ENCODE measurements around the gene PPIL6. TPM values are rescaled to one million over a fixed set of nuclear protein-coding genes. Genes with fewer than 3 reads are reported as not detected.

The PPIL6 gene
- total and polyA plus RNA-seq, 5 donors: 2.2 to 6.8 (median 3.7) TPM

- no peaks in the 10 kb centered on the region for H3K27me3 ChIP-seq (ENCODE audit: control insufficient read depth, insufficient read depth)
- no peak overlapping the region for H3K4me3 ChIP-seq (ENCODE audit: low read length)
- no peak overlapping the region for H3K27ac ChIP-seq (ENCODE audit: low read length)
- whole genome bisulfite sequencing: 100% methylated on average over 1 of the region's 1 CpG
- no peaks in the 10 kb centered on the region for H3K9me3 ChIP-seq (ENCODE audit: control insufficient read depth, low read length)
- DNase-seq (no peak), ATAC-seq (no peak)
- intact Hi-C loops (cut with DNase I): no loop called here
- H3K4me1 ChIP-seq (ENCODE audit: control insufficient read depth, insufficient read depth, low read length): peaks cover 3% of the 10 kb centered on the region
Observed at GRCh38 chr6:109360281-109360680, 80.1 kb downstream of the PPIL6 start.

- Histone ChIP-seq H3K4me3 (ENCODE audit: low read length) (no peak overlapping the region), H3K27me3 (ENCODE audit: control insufficient read depth, insufficient read depth) (no peaks in the 10 kb centered on the region), H3K4me1 (ENCODE audit: control insufficient read depth, insufficient read depth, low read length) (peaks cover 3% of the 10 kb centered on the region), H3K27ac (ENCODE audit: low read length) (no peak overlapping the region), H3K9me3 (ENCODE audit: control insufficient read depth, low read length) (no peaks in the 10 kb centered on the region)
- no peak for ATAC-seq
- DNase-seq: no peak
- 99% methylated on average over 2 of the region's 2 CpGs for WGBS
- intact Hi-C loops (cut with DNase I): no loop called here
Observed at GRCh38 chr6:109359248-109359647, 81.2 kb downstream of the PPIL6 start.

- intact Hi-C loops (cut with DNase I): no loop called here
- DNase-seq (no peak), ATAC-seq (no peak)
- Histone ChIP-seq H3K27ac (ENCODE audit: low read length) (no peak overlapping the region), H3K4me3 (ENCODE audit: low read length) (no peak overlapping the region), H3K4me1 (ENCODE audit: control insufficient read depth, insufficient read depth, low read length) (peaks cover 3% of the 10 kb centered on the region), H3K9me3 (ENCODE audit: control insufficient read depth, low read length) (no peaks in the 10 kb centered on the region), H3K27me3 (ENCODE audit: control insufficient read depth, insufficient read depth) (no peaks in the 10 kb centered on the region)
Observed at GRCh38 chr6:109358204-109358603, 82.2 kb downstream of the PPIL6 start.

GRCh38 chr6:109356237-109356636, 84.2 kb downstream of the PPIL6 start:
- Histone ChIP-seq H3K4me3 (ENCODE audit: low read length) (no peak overlapping the region), H3K27ac (ENCODE audit: low read length) (no peak overlapping the region), H3K9me3 (ENCODE audit: control insufficient read depth, low read length) (no peaks in the 10 kb centered on the region), H3K27me3 (ENCODE audit: control insufficient read depth, insufficient read depth) (no peaks in the 10 kb centered on the region), H3K4me1 (ENCODE audit: control insufficient read depth, insufficient read depth, low read length) (peaks cover 6% of the 10 kb centered on the region)
- intact Hi-C loops (cut with DNase I): no loop called here
- 99% methylated on average over 3 of the region's 3 CpGs for WGBS
- ATAC-seq (no peak), DNase-seq (no peak)

GRCh38 chr6:109351231-109352130, 88.9 kb downstream of the PPIL6 start:
- Histone ChIP-seq H3K27me3 (ENCODE audit: control insufficient read depth, insufficient read depth) (no peaks in the 10 kb centered on the region), H3K4me3 (ENCODE audit: low read length) (no peak overlapping the region), H3K4me1 (ENCODE audit: control insufficient read depth, insufficient read depth, low read length) (peaks cover 11% of the 10 kb centered on the region), H3K27ac (ENCODE audit: low read length) (no peak overlapping the region), H3K9me3 (ENCODE audit: control insufficient read depth, low read length) (no peaks in the 10 kb centered on the region)
- ATAC-seq: peak; percentile 34 to 35
- 93% methylated on average over 5 of the region's 5 CpGs for WGBS
- DNase-seq: no peak
- intact Hi-C loops (cut with DNase I): no loop called here

- H3K9me3 ChIP-seq (ENCODE audit: control insufficient read depth, low read length): no peaks in the 10 kb centered on the region
- ATAC-seq (peak; percentile 80), DNase-seq (peak; percentile 23 to 62 (median 51))
- peak overlapping the region; percentile 30 for H3K27ac ChIP-seq (ENCODE audit: low read length)
- H3K4me1 ChIP-seq (ENCODE audit: control insufficient read depth, insufficient read depth, low read length): peaks cover 11% of the 10 kb centered on the region
- 28% methylated on average over 3 of the region's 3 CpGs for WGBS
- no peak overlapping the region for H3K4me3 ChIP-seq (ENCODE audit: low read length)
- intact Hi-C loops (cut with DNase I): no loop called here
- H3K27me3 ChIP-seq (ENCODE audit: control insufficient read depth, insufficient read depth): no peaks in the 10 kb centered on the region
Observed at GRCh38 chr6:109349419-109349987, 90.9 kb downstream of the PPIL6 start.

GRCh38 chr6:109348226-109348625, 92.2 kb downstream of the PPIL6 start:
- Histone ChIP-seq H3K9me3 (ENCODE audit: control insufficient read depth, low read length) (no peaks in the 10 kb centered on the region), H3K4me1 (ENCODE audit: control insufficient read depth, insufficient read depth, low read length) (peaks cover 11% of the 10 kb centered on the region), H3K4me3 (ENCODE audit: low read length) (no peak overlapping the region), H3K27me3 (ENCODE audit: control insufficient read depth, insufficient read depth) (no peaks in the 10 kb centered on the region), H3K27ac (ENCODE audit: low read length) (no peak overlapping the region)
- ATAC-seq: peak; percentile 11 to 14
- intact Hi-C loops (cut with DNase I): no loop called here
- 88% methylated on average over 8 of the region's 8 CpGs for WGBS
- peak in 2 of 3 donors; percentile 49 to 58 for DNase-seq

GRCh38 chr6:109347779-109348178, 92.6 kb downstream of the PPIL6 start:
- H3K4me3 ChIP-seq (ENCODE audit: low read length): no peak overlapping the region
- intact Hi-C loops (cut with DNase I): no loop called here
- ATAC-seq: no peak
- no peaks in the 10 kb centered on the region for H3K27me3 ChIP-seq (ENCODE audit: control insufficient read depth, insufficient read depth)
- peaks cover 11% of the 10 kb centered on the region for H3K4me1 ChIP-seq (ENCODE audit: control insufficient read depth, insufficient read depth, low read length)
- no peak overlapping the region for H3K27ac ChIP-seq (ENCODE audit: low read length)
- WGBS: 81% methylated on average over 3 of the region's 3 CpGs
- DNase-seq: no peak
- H3K9me3 ChIP-seq (ENCODE audit: control insufficient read depth, low read length): no peaks in the 10 kb centered on the region

- no peak for DNase-seq
- ATAC-seq: no peak
- intact Hi-C loops (cut with DNase I): no loop called here
- Histone ChIP-seq H3K4me1 (ENCODE audit: control insufficient read depth, insufficient read depth, low read length) (peaks cover 9% of the 10 kb centered on the region), H3K27me3 (ENCODE audit: control insufficient read depth, insufficient read depth) (no peaks in the 10 kb centered on the region), H3K9me3 (ENCODE audit: control insufficient read depth, low read length) (no peaks in the 10 kb centered on the region), H3K4me3 (ENCODE audit: low read length) (no peak overlapping the region), H3K27ac (ENCODE audit: low read length) (no peak overlapping the region)
- 88% methylated on average over 4 of the region's 4 CpGs for WGBS
Observed at GRCh38 chr6:109345986-109346385, 94.4 kb downstream of the PPIL6 start.

GRCh38 chr6:109344226-109344625, 96.2 kb downstream of the PPIL6 start:
- WGBS: 91% methylated on average over 2 of the region's 2 CpGs
- intact Hi-C loops (cut with DNase I): no loop called here
- no peaks in the 10 kb centered on the region for H3K4me1 ChIP-seq (ENCODE audit: control insufficient read depth, insufficient read depth, low read length)
- H3K9me3 ChIP-seq (ENCODE audit: control insufficient read depth, low read length): no peaks in the 10 kb centered on the region
- no peak overlapping the region for H3K27ac ChIP-seq (ENCODE audit: low read length)
- DNase-seq: no peak
- no peaks in the 10 kb centered on the region for H3K27me3 ChIP-seq (ENCODE audit: control insufficient read depth, insufficient read depth)
- H3K4me3 ChIP-seq (ENCODE audit: low read length): no peak overlapping the region
- ATAC-seq: no peak

- intact Hi-C loops (cut with DNase I): no loop called here
- Histone ChIP-seq H3K27me3 (ENCODE audit: control insufficient read depth, insufficient read depth) (no peaks in the 10 kb centered on the region), H3K27ac (ENCODE audit: low read length) (no peak overlapping the region), H3K4me3 (ENCODE audit: low read length) (no peak overlapping the region), H3K9me3 (ENCODE audit: control insufficient read depth, low read length) (no peaks in the 10 kb centered on the region), H3K4me1 (ENCODE audit: control insufficient read depth, insufficient read depth, low read length) (no peaks in the 10 kb centered on the region)
- DNase-seq (no peak), ATAC-seq (no peak)
- 91% methylated on average over 7 of the region's 7 CpGs for WGBS
Observed at GRCh38 chr6:109343518-109343917, 96.9 kb downstream of the PPIL6 start.
